Measurements from ENCODE around the gene CEP19. TPM values are rescaled to one million over a fixed set of nuclear protein-coding genes. Genes with fewer than 3 reads are reported as not detected.

Gene CEP19
- total RNA-seq, 1 donor from 2014 or later, result 5.8 TPM

DNA sequence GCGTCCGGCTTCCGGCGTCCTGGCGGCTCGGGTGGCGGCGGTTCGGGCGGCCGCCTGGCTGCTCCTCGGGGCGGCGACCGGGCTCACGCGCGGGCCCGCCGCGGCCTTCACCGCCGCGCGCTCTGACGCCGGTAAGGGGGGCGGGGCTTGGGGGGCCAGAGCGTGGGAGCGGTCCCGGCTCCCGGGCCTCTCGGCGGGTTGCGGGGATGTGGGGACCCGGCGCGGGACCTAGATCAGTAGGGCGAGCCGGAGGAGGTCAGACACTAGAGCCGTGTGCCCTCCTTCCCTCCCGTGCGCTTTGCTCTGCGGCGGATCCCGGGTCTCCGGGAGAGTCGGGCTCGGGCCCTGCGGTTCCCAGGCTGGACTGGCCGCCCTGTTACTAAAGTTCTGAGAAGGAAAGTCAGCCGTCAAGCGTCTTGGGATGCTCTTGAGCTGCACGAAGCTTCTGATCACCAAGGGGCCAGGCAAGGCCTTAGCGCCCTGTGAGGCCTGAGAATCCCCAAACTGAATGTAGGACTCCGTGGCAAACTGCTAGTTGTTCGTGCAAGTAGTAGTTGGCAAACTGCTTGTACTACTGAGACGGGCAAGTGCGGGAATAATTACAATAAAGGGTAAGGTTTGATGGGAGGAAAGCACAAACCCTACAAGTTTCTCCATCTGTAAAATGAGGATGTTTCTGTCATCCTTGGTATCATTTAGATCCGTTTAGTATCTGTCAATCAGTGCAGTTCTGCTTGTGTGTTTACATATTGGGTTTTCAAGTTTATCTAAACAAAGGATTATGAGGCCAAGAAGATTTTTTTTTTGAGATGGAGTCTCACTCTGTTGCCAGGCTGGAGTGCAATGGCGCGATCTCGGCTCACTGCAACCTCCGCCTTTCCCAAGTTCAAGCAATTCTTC is 714 bp upstream of the CEP19 start:
- intact Hi-C loops (cut with micrococcal nuclease), result loop anchor here (1.0 to 10.0 kb wide), 5 partner anchors 28 to 278 kb away; partner anchors contain the start of genes FBXO45, NCBP2, SENP5 and UBXN7

DNA sequence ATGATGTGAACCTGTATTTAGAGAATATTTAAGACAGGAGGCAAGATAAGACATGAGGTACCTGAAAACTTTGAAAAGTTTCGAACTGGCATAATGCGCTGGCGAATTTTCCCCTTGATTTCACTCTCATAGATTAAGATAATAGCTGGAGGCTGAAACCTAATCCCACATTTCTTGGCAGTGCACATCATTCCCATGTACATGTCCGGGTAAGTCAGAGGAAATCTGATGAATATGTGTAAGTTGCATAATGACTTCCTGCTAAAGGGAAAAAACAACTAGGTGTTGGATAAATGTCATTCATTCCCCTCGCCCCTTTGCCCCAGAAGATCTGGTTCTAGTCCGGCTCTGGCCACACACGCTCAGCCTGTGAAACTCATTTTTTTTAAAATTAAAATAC is 3.6 kb downstream of the CEP19 start:
- intact Hi-C loops (cut with micrococcal nuclease), result no loop called here

DNA sequence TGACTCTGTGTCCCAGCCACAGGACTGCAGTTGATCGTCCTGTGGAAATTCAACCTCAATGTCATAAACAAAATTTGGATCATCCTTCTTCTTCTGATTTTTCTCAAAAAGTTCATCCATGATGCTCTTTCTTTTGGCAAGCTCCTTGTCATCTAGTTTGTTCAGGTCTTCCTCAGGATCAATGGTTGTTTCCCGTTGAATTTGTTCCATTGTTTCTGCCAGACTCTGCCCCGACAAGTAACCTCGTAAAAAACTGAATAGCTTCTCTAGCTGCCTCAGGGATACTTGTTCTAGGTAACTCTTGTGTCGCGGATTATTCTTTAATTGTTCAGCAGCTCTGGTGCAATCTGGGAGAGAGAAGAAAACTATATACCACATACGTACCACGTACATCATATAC is 4.5 kb downstream of the CEP19 start:
- intact Hi-C loops (cut with micrococcal nuclease), result no loop called here

DNA sequence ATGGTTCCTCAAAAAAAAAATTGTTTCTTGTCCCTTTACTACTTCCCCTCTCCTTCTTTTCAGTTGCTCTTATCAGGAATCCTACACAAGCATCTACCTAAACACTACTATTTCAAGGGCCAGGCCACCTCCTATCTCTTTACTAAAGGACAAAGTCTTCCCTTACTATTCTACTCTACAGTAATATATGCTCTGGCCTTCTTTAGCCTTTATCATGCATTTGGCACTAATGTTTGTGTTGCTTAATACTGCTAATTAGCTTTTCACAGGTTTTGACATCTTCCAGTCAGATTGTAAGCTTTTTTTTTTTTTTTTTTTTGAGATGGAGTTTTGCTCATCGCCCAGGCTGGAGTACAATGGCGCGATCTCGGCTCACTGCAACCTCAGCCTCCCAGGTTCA is 5.3 kb downstream of the CEP19 start:
- intact Hi-C loops (cut with micrococcal nuclease), result no loop called here

DNA sequence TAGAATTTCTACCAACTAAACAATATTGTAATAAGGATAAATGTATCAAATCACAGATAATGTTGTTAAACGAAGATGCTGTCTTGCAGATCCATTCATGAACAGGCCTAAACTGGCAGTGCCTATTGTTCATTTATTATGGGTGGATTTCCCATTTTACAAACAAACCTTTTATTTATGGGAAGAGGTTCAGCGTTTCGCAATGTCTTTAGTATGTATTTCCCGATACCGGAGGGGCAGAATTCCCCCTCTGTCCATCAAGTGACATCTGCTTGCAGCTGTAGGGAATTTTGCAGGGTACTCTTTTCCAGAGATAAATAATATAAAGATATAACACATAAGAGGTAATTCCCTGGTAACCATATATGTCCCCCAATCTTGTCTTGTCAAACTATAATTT is 5.7 kb downstream of the CEP19 start:
- intact Hi-C loops (cut with micrococcal nuclease), result no loop called here

DNA sequence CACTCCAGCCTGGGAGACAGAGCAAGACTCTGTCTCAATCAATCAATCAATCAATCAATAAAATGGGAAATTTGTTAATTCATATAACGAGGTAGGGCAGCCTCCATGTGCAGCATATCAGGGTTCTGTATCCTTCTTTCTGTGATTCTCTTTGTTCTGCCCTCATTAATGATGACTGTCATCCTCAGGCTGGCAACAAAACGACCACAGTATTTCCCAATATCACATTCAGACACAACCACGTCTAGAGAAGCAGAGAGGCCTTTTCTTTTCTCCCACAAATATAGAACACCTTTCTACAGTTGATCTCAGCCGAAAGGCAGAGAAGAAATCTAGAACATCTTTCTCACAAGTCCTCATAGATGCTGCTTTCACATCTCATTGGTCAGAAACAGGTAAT is 11.2 kb downstream of the CEP19 start:
- intact Hi-C loops (cut with micrococcal nuclease), result no loop called here

DNA sequence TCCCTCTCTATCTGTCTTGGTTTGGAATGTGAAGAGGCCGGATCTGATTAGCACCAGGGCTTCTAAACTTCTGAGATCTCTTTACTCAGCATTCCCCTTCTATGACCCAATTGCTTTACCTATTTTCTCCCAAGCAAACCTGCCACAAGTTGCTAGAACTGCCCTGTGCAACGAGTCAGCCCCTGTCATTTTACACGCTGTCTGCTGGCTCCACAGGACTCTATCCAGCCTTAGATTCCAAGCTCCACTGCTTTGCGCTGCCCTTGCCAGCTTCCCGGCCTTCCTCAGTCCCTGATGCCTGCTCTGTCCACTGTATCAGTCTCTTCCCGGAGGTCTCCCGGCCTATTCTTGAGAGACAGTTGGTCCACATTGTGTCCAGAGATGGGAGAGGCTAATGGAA is 12.3 kb downstream of the CEP19 start:
- intact Hi-C loops (cut with micrococcal nuclease), result no loop called here

DNA sequence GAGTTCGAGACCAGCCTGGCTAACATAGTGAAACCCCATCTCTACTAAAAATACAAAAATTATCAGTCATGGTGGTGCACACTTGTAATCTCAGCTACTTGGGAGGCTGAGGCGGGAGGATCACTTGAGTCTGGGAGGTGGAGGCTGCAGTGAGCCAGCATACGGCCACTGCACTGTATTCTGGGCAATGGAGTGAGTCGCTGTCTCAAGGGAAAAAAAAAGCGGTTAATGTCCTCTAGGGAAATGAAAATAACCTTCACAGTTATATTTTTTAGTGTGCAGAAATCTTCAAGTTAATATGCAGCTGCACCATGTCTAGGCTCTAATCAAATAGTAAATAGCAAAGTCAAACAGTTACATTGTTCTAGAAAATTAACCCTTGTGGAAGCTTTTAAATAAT is 14.8 kb downstream of the CEP19 start:
- intact Hi-C loops (cut with micrococcal nuclease), result no loop called here

DNA sequence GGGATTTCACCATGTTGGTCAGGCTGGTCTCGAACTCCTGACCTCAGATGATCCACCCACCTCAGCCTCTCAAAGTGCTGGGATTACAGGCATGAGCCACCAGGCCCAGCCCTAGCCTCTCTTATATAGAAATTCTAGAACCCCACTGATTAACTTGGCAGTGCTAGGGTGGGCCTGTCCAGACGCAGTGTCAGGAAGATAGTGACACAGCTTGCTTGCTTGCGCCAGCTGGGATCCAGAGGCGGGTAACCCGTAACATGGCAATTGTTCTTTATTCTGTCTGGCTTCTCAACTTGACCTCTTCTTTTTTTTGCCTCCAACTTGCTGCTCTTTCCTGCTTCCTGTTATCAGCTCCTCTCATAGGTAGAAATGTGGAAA is 16.2 kb downstream of the CEP19 start:
- intact Hi-C loops (cut with micrococcal nuclease), result loop anchor here (2.0 kb wide), 1 partner anchor 87 kb away; no protein-coding TSS in a partner anchor

DNA sequence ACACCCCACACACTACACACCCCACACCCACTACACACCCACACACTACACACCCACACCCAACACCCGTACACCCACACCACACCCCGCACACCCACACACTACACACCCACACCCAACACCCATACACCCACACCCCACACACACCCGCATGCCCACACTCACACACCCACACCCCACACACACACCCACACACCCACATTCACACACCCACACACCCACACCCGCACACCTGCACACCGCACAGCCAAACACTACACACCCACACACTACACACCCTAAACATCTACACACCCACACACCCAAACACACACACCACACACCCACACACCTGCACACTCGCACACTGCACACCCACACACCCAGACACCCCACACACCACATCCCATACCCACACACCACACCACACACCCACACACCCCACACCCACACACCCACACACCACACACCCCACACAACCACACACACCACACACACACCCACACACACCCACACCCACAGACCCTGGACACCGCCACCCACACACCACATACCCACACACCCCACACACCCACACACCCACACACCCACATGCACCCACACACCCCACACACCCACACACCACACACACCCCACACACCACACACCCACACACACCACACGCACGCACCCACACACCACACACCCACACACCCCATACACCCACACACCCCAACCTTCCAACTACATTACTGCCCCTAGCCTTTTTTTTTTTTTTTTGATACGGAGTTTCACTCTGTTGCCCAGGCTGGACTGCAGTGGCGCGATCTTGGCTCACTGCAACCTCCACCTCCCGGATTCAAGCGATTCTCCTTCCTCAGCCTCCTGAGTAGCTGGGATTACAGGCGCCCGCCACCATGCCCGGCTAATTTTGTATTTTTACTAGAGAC is 16.9 kb downstream of the CEP19 start:
- intact Hi-C loops (cut with micrococcal nuclease), result loop anchor here (2.0 kb wide), 1 partner anchor 86 kb away; no protein-coding TSS in a partner anchor

DNA sequence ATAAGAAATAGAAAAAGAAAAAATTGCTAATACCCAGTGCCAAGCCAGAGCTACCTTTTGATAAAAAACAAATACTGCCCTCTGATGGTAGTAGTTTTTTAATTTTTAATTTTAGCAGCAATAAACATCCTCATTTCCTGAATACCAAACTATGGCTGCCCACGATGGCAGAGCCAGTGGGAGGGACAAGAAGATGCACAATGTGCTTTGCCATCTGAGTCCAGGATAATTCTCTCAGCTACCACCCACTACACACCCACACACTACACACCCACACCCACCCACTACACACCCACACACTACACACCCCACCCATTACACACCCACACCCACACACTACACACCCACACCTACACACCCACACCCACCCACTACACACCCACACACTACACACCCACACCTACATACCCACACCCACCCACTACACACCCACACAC is 17.8 kb downstream of the CEP19 start:
- intact Hi-C loops (cut with micrococcal nuclease), result loop anchor here (2.0 kb wide), 1 partner anchor 85 kb away; no protein-coding TSS in a partner anchor

DNA sequence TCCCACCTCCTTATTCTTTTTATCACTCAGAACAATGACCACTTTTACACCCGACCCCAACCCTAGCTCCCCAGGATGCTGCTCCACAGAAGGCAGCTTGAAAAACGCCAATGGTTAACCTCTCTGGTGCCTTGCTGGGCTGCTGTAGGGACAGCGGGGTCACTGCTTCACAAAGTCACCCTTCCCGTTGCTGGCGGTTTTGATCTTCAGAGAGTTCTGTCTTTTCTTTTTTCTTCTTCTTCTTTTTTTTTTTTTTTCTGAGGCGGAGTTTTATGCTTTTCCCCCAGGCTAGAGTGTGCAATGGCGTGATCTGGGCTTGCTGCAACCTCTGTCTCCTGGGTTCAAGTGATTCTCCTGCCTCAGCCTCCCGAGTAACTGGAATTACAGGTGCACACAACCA is 20.7 kb downstream of the CEP19 start:
- intact Hi-C loops (cut with micrococcal nuclease), result no loop called here

DNA sequence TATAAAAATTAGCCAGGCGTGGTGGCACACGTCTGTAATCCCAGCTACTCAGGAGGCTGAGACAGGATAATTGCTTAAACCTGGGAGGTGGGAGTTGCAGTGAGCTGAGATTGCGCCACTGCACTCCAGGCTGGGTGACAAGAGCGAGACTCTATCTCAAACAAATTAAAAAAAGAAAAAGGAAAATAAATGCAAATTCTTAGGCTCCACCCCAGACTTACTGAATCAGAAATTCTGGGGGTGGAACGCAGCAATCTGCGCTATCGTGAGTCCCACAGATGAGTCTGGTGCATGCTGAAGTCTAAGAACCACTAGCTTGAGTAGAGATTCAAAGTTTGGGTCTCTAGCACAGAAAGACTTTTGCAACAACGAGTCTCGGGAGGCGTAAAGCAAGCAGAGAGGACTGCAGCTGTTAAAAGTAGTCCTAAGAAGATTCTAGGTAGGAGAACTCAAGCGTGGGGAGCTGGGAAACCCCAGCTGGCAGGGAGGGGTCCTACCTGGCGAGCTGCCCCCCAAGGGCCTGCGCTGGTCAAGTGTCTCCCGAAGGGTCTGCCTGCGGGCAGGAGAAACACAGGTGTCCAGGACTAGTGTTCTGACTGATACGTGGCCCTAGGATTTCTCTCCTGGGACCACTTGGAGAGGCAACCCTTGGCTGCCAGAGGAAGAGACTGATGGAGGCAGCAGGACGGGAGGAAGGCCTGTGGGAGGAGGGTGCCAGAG is 21.9 kb downstream of the CEP19 start:
- intact Hi-C loops (cut with micrococcal nuclease), result loop anchor here (5.0 kb wide), 1 partner anchor 153 kb away; no protein-coding TSS in a partner anchor

DNA sequence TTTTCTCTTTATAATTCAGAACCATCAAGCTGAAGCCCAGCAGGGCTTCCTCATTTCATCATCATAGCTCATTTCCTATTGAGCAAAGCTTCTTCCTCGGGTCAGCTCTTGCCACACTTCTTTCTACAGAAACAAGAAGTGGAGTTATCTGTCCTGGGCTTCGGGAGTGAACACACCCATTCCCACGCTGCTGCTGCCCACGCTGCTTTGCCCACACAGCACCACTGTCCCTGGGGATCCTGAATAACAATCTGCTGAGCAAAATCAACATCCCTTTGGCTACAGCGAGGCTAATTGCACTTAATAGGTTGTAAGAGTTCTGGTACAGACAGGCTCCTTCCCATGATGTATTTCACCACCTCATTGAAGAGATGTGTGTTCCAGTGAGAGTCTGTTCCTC is 23.7 kb downstream of the CEP19 start:
- intact Hi-C loops (cut with micrococcal nuclease), result loop anchor here (5.0 kb wide), 1 partner anchor 151 kb away; no protein-coding TSS in a partner anchor

DNA sequence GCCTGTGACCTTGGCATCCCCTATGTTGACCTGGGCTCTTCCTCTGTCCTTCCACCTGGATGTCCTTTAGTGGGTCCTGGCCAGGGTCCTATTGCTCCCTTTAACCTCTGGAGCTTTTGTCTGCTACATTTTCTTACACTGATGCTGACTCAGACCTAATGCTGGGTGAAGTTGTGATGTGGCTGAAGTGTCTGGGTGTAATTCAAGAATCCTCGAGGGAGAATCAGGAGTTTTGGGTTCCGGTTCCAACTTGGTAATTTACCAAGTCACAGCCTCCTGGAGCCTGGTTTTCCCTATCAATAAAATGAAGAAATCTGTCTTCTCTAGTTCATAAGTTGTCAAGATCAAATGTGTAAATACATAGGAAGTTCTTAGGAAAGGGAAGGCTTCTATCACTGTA is 25.6 kb downstream of the CEP19 start:
- intact Hi-C loops (cut with micrococcal nuclease), result loop anchor here (5.0 kb wide), 1 partner anchor 149 kb away; no protein-coding TSS in a partner anchor

DNA sequence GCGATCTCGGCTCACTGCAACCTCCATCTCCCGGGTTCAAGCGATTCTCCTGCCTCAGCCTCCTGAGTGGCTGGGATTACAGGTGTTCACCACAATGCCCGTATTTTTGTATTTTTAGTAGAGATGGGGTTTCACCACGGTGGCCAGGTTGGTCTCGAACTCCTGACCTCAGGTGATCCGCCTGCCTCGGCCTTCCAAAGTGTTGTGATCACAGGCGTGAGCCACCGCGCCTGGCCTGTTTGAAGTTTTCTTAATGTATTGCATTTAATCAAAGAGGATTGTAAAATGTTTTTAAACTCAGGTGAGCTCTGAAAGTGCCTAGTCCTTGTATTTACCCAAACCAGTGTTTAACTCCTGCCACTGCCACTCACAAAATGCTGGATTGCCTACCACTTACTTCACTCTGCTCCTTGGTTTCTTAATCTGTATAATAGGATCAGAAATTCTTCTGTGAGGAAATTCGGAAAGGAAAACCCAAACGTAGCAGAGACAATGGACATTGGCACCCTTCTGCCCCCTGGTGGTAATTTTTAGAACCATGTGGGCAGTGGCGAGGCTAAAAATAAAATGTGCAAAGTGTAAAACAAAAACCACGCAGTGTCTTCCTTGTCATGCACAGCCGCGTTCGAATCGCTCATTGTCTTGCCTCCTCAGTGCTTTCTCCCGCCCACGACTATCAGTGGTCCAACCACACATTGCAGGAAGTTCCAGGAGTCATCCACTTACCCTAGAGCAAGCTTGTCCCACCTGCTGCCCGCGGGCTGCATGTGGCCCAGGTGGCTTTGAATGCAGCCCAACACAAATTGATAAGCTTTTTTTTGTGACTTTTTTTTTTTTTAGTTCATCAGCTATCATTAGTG is 27.3 kb downstream of the CEP19 start:
- intact Hi-C loops (cut with micrococcal nuclease), result loop anchor here (1.0 to 5.0 kb wide), 3 partner anchors 52 to 147 kb away; no protein-coding TSS in a partner anchor

DNA sequence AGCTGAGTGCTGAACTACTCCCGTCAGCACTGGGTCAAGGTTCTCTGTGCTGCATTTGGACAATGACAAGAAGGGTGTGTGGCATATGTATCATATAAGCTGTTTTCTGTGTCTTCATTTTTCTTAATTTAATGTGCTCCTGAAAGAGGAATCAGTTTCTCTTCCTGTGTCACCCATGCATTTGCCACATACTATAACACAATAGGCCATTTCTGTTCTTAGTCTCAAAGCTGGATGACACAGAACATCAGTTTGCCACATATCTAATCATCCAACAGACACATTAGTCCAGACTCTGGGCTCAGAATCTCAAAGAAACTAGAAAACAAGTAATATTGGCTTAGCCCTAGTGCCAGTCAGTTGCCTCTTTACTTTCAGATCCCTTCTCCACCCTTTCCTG is 34.1 kb downstream of the CEP19 start:
- intact Hi-C loops (cut with micrococcal nuclease), result no loop called here

DNA sequence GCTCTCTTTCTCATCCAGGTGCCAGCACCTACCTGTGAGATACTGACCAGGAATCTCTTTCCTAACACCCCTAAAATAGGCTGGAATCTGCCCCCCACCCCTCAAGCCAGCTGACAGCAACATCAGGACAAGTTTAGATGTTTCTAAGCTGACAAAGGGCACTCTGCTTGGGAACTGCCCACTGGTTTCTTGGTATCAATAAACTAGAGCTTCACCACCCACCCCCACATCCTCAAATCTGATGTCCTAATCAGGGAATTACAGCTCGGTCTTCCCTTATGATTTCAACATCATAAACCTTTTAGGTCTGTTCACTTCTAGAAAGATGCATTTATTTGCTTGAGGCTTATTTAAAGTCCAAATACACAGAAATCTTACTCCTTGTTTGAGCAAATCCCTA is 34.7 kb downstream of the CEP19 start:
- intact Hi-C loops (cut with micrococcal nuclease), result no loop called here

DNA sequence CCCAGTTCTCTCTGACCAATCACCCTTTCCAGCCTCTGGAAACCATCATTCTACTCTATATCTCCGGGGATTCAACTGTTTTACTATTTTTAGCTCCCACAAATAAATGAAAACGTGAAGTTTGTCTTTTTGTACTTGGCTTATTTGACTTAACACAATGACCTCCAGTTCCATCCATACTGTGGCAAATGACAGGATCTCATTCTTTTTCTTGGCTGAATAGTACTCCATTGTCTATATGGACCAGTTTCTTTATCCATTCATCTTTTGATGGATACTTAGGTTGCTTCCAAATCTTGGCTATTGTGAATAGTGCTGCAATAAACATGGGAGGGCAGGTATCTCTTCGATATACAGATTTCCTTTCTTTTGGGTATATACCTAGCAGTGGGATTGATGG is 38.4 kb downstream of the CEP19 start:
- intact Hi-C loops (cut with micrococcal nuclease), result no loop called here

DNA sequence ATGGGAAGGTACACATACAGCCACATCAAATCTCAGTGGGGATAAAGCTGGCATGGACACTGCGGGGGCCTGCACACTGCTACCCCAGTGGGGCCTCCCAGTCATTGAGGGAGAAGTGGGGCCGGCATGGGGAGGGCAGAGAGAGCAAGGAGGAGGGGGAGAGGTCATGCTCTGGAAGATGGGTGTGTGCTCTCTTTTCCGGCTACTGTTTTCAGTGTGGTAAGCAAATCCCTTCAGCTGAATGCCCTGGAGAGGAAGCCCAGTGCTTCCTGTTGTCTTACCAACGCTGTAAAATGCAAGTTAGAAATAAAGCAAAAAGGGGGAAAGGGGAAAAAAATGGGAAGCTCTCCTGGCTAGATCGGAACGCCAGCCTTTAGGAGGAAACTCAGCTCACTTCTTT is 41.7 kb downstream of the CEP19 start:
- intact Hi-C loops (cut with micrococcal nuclease), result no loop called here
